ENCODE results near the gene ATF7. TPM values are rescaled to one million over a fixed set of nuclear protein-coding genes. Genes with fewer than 3 reads are reported as not detected.

Gene ATF7
- polyA plus RNA-seq, 3 donors = 21.7 to 27.9 (median 24.4) TPM

- intact Hi-C loops (cut with micrococcal nuclease) = no loop called here
- no peaks in the 10 kb centered on the region for H3K4me1 ChIP-seq (ENCODE audit: control insufficient read depth in 1 of 2, insufficient read depth in 2 of 2, low read length in 2 of 2)
Observed at GRCh38 chr12:53589423-53589822, 36.8 kb downstream of the ATF7 start.

DNA sequence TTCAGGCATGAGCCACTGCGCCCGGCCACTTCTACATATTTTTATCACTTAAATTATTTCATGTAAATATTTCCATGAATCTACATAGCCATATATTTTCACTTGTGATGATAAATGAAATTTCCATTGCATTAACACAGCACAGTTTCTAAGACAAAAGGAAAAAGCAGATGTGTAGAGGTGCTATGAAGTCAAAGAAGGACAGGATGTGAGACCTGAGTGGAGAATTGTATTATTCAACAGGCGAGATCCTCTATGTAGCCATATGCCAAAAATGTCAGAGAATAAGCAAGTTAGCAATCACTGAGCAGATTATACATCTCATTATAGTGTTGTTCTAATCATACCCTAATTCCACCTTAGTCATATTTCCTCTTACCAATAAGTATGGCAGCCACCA lies 38.1 kb downstream of the ATF7 start:
- no peak for DNase-seq
- H3K79me2 ChIP-seq (ENCODE audit: insufficient read depth, low read length) = peaks cover 88% of the 10 kb centered on the region
- no peak overlapping the region for H3K4me3 ChIP-seq (replicated peaks in 1 of 3; ENCODE audit: low read depth in 2 of 3, low read length in 3 of 3)
- no peak overlapping the region for H3K9ac ChIP-seq (ENCODE audit: insufficient read depth, low read length, poor library complexity, severe bottlenecking)
- H3K4me1 ChIP-seq (ENCODE audit: control insufficient read depth in 1 of 2, insufficient read depth in 2 of 2, low read length in 2 of 2) = no peaks in the 10 kb centered on the region
- Mint-ChIP-seq H3K9me3 (peaks cover 0 to 2% (median 0%) of the 10 kb centered on the region in 7 donors), H3K27ac (peak overlapping the region in 1 of 7 donors; percentile 11), H3K4me1 (peaks cover 13% of the 10 kb centered on the region), H3K27me3 (ENCODE audit: low read depth in 3 of 3) (no peaks in the 10 kb centered on the region), H3K4me3 (no peak overlapping the region), H3K36me3 (peaks cover 12 to 24% of the 10 kb centered on the region in 2 donors)
- no CpG with 5 or more reads among the region's 3 CpGs for WGBS (ENCODE audit: insufficient coverage)
- intact Hi-C loops (cut with micrococcal nuclease) = no loop called here
- H3K36me3 ChIP-seq (replicated peaks in 1 of 2; ENCODE audit: control insufficient read depth in 1 of 2, insufficient read depth in 2 of 2, low read length in 2 of 2) = peaks cover 6 to 37% of the 10 kb centered on the region in 2 donors
- H3K27ac ChIP-seq (ENCODE audit: low read depth in 1 of 2, low read length in 2 of 2) = no peak overlapping the region
- H2AFZ ChIP-seq (ENCODE audit: insufficient read depth, low read depth, low read length, poor library complexity, severe bottlenecking) = no peak overlapping the region
- TF ChIP-seq, protein P1, sequence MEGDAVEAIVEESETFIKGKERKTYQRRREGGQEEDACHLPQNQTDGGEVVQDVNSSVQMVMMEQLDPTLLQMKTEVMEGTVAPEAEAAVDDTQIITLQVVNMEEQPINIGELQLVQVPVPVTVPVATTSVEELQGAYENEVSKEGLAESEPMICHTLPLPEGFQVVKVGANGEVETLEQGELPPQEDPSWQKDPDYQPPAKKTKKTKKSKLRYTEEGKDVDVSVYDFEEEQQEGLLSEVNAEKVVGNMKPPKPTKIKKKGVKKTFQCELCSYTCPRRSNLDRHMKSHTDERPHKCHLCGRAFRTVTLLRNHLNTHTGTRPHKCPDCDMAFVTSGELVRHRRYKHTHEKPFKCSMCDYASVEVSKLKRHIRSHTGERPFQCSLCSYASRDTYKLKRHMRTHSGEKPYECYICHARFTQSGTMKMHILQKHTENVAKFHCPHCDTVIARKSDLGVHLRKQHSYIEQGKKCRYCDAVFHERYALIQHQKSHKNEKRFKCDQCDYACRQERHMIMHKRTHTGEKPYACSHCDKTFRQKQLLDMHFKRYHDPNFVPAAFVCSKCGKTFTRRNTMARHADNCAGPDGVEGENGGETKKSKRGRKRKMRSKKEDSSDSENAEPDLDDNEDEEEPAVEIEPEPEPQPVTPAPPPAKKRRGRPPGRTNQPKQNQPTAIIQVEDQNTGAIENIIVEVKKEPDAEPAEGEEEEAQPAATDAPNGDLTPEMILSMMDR (IDR thresholded peaks at IDR 0.05) = no peak
- H3K9me3 ChIP-seq (replicated peaks in 1 of 2; ENCODE audit: control insufficient read depth in 1 of 2, insufficient read depth in 1 of 2, low read length in 2 of 2) = no peaks in the 10 kb centered on the region
- peaks cover 84% of the 10 kb centered on the region for H4K20me1 ChIP-seq (ENCODE audit: insufficient read depth, low read length)
- H3K4me2 ChIP-seq (replicated peaks; ENCODE audit: extremely low read depth, low read length, poor library complexity, severe bottlenecking) = no peak overlapping the region
- H3K27me3 ChIP-seq (ENCODE audit: control insufficient read depth in 2 of 2, insufficient read depth in 2 of 2, low read length in 2 of 2) = no peaks in the 10 kb centered on the region

More at GRCh38 chr12:53589423-53589822, 36.8 kb downstream of the ATF7 start:
- no peak for DNase-seq
- H3K36me3 ChIP-seq (replicated peaks in 1 of 2; ENCODE audit: control insufficient read depth in 1 of 2, insufficient read depth in 2 of 2, low read length in 2 of 2) = peaks cover 9 to 41% of the 10 kb centered on the region in 2 donors
- no peak overlapping the region for H3K9ac ChIP-seq (ENCODE audit: insufficient read depth, low read length, poor library complexity, severe bottlenecking)
- TF ChIP-seq, protein P1 (IDR thresholded peaks at IDR 0.05) = no peak
- H3K4me2 ChIP-seq (replicated peaks; ENCODE audit: extremely low read depth, low read length, poor library complexity, severe bottlenecking) = no peak overlapping the region
- no peak overlapping the region for H3K27ac ChIP-seq (ENCODE audit: low read depth in 1 of 2, low read length in 2 of 2)
- no peak overlapping the region for H3K4me3 ChIP-seq (replicated peaks in 1 of 3; ENCODE audit: low read depth in 2 of 3, low read length in 3 of 3)
- Mint-ChIP-seq H3K4me3 (no peak overlapping the region), H3K9me3 (peaks cover 0 to 2% (median 0%) of the 10 kb centered on the region in 7 donors), H3K4me1 (peaks cover 13% of the 10 kb centered on the region), H3K27ac (peak overlapping the region in 1 of 7 donors; percentile 48), H3K36me3 (peaks cover 12 to 21% of the 10 kb centered on the region in 2 donors), H3K27me3 (ENCODE audit: low read depth in 3 of 3) (no peaks in the 10 kb centered on the region)
- WGBS (ENCODE audit: insufficient coverage) = no CpG with 5 or more reads among the region's 3 CpGs
- H3K9me3 ChIP-seq (replicated peaks in 1 of 2; ENCODE audit: control insufficient read depth in 1 of 2, insufficient read depth in 1 of 2, low read length in 2 of 2) = no peaks in the 10 kb centered on the region
- H3K27me3 ChIP-seq (ENCODE audit: control insufficient read depth in 2 of 2, insufficient read depth in 2 of 2, low read length in 2 of 2) = no peaks in the 10 kb centered on the region
- no peak overlapping the region for H2AFZ ChIP-seq (ENCODE audit: insufficient read depth, low read depth, low read length, poor library complexity, severe bottlenecking)
- peaks cover 87% of the 10 kb centered on the region for H4K20me1 ChIP-seq (ENCODE audit: insufficient read depth, low read length)
- peaks cover 90% of the 10 kb centered on the region for H3K79me2 ChIP-seq (ENCODE audit: insufficient read depth, low read length)

Measured in CD14-positive monocyte (primary cell).